Stomach (tissue), 4 donors: ENCODE measurements around the gene C17orf100.

Experiments
- POLR2A ChIP-seq, 4 donors: fragments of 450-650 bp; IDR thresholded peaks; one replicate each; pipeline ENCODE4 v1.6.1; 2016; ENCODE audit warnings: antibody characterized with exemption in 4 of 4, control low read depth in 2 of 4, mild to moderate bottlenecking in 1 of 4, moderate library complexity in 1 of 4
- TF ChIP-seq, protein P1 (sequence below), 7 experiments: fragments of 450-650 bp in 4 of 7; fragments of 200-600 bp in 3 of 7; sonication (generic) in 3 of 7; IDR thresholded peaks; one replicate each; pipeline ENCODE4 v1.5.1; 2016 to 2019; ENCODE audit warnings: antibody characterized with exemption in 7 of 7, control low read depth in 2 of 7, mild to moderate bottlenecking in 1 of 7

DNA sequence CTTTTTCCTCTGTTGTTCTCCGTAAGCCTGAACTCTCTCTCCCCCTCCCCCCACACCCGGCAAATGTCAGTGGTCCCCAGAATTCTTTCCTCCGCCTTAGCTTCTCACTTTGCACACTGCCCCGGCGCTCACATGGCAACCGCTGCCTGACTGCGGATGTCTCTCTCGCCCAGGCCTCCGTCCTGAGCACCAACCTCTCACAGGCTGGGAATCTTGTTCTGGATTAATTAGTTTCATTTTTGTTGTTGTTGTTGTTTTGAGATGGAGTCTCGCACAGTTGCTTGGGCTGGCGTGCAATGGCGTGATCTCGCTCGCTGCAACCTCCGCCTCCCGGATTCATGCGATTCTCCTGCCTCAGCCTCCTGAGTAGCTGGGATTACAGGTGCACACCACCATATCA is 16.7 kb downstream of the C17orf100 start:
- TF ChIP-seq, protein P1, sequence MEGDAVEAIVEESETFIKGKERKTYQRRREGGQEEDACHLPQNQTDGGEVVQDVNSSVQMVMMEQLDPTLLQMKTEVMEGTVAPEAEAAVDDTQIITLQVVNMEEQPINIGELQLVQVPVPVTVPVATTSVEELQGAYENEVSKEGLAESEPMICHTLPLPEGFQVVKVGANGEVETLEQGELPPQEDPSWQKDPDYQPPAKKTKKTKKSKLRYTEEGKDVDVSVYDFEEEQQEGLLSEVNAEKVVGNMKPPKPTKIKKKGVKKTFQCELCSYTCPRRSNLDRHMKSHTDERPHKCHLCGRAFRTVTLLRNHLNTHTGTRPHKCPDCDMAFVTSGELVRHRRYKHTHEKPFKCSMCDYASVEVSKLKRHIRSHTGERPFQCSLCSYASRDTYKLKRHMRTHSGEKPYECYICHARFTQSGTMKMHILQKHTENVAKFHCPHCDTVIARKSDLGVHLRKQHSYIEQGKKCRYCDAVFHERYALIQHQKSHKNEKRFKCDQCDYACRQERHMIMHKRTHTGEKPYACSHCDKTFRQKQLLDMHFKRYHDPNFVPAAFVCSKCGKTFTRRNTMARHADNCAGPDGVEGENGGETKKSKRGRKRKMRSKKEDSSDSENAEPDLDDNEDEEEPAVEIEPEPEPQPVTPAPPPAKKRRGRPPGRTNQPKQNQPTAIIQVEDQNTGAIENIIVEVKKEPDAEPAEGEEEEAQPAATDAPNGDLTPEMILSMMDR (IDR thresholded peaks at IDR 0.05) = no peak
- TF ChIP-seq POLR2A (IDR thresholded peaks at IDR 0.05) = no peak
